Measurements from ENCODE around the gene NRF1.
"Not testable (repeated sequence)": the region's sequence is repeated elsewhere in the genome, so short reads cannot be mapped to it uniquely, and the experiment has no call there.

NRF1 gene

DNA sequence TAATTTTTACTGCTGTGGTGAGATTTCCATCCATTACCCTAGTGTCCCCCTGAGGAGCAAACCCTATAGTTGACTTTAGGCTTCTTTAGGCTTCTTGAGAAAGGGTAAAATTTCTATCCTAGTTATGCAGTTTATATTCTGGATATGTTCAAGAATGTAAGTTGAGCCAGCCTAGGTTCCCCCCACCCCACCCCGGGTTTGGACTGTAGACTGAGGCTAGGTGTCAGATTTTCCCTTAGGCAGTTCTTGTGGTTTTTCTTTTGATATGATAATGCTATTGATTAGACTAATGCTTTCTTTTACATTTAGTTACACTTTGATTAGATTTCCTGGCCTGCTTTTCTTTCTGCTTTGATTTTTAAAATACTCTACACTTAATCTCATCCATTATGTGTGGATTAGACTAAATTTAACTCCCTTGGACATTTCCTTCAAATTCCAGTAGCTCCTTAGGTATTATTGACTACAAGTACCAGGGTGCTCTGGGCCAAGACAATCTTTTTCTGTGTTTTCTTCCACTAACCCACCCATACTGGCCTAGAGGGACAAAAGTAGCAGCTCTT, 37.7 kb downstream of the NRF1 start:
- DNase-seq (ENCODE audit: low read depth in 2 of 2), result no peak

DNA sequence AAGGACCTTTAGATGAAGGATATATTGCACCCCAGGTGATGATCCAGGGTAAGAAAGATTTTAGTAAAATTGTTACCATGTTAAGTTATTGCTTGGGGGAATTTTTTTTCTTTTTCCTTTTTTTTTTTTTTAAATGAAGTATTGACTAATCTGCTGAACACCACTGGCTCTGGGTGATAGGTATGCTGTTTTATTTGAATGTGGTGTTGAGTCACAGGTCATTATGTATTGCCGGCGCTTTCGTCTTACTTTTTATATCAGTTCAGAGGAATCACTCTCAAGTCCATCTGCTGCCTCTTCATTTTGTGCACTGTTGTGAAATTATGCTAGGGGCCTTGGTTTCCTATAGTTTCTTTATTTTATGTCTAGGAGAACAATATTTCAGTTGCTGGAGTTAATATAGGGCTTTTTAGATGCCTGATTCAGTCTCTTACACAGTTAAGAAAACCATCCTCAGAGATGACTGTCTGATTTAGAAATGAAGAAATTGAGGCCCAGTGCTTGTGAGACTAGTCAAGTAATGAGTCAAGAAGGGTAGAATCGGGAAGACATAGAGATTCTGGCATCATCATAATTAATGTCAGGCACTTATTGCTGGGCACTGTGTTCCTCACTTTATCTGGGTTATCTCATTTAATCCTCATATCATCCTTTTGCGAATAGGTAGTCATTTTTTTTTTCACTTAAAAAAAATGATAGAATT, 38.7 kb downstream of the NRF1 start:
- DNase-seq (ENCODE audit: low read depth in 2 of 2), result no peak

DNA sequence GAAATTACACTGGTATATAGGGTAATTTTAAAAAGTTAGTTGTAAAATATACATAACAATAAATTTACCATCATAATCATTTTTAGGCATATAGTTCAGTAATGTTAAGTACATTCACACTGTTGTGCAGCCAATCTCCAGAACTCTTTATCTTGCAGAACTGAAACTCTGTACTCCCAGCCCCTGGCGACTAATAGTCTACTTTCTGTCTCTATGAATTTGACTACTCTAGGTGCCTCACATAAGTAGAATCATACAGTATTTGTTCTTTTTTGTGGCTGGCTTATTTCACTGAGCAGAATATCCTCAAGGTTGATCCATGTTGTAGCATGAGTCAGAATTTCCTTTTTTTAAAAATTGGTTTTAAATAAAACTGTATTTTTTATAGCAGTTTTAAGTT, 41.4 kb downstream of the NRF1 start:
- DNase-seq (ENCODE audit: low read depth in 2 of 2), result no peak

DNA sequence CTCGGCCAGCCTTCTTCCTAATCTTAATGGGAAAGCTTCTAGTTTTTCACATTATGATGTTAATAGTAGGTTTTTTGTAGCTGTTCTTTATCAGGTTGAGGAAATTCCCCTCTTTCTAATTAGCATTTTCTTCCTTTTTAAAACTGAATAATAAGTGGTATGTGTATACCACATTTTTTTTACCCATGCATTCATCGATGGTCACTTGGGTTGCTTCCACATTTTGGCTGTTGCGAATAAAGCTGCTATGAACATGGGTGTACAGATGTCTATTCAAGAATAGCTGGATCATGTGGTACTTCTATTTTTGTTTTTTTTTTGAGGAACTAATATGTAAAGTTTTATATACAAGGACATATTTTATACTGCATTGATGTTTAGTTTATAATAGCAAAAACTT, 44.3 kb downstream of the NRF1 start:
- DNase-seq (ENCODE audit: low read depth in 2 of 2), result no peak

DNA sequence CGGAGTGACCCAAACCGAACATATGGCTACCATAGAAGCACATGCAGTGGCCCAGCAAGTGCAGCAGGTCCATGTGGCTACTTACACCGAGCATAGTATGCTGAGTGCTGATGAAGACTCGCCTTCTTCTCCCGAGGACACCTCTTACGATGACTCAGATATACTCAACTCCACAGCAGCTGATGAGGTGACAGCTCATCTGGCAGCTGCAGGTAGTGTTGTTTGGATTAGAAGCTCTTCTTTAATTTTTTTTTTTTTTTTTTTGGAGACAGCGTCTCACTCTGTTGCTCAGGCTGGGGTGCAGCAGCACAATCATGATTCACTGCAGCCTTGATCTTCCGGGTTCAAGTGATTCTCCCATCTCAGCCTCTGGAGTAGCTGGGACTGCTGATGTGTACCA, 45.8 kb downstream of the NRF1 start:
- DNase-seq (ENCODE audit: low read depth in 2 of 2), result no peak

DNA sequence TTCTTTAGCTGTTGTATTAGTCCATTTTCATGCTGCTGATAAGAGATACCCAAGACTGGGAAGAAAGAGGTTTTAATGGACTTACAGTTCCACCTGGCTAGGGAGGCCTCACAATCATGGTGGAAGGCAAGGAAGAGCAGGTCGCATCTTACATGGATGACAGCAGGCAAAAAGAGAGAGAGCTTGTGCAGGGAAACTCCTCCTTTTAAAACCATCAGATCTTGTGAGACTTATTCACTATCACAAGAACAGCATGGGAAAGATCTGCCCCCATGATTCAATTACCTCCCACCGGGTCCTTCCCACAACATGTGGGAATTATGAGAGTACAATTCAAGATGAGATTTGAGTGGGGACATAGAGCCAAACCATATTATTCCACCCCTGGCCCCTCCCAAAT, 48.4 kb downstream of the NRF1 start:
- DNase-seq (ENCODE audit: low read depth in 2 of 2), result not testable (repeated sequence)

DNA sequence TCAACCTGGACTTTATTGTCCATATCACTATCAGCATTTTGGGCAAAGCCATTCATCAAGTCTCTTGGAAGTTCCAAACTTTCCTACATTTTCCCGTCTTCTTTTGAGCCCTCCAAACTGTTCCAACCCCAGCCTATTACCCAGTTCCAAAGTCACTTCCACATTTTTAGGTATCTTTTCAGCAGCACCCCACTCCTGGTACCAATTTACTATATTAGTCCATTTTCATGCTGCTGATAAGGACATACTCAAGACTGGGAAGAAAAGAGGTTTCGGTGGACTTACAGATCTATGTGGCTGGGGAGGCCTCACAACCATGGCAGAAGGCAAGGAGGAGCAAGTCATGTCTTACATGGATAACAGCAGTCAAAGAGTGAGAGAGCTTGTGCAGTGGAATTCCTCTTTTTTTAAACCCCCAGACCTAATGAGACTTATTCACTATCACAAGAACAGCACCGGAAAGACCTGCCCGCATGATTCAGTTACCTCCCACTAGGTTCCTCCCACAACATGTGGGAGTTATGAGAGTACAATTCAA, 50.2 kb downstream of the NRF1 start:
- no peak for DNase-seq (ENCODE audit: low read depth in 2 of 2)

DNA sequence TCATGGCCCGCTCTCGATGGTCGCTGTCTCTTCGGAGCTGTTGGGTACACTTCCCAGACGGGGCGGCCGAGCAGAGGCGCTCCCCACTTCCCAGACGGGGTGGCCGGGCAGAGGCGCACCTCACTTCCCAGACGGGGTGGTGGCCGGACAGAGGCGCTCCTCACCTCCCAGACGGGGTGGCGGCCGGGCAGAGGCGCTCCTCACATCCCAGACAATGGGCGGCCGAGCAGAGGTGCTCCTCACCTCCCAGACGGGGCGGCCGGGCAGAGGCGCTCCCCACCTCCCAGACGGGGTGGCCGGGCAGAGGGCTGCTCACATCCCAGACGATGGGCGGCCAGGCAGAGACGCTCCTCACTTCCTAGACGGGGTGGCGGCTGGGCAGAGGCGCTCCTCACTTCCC, 51.7 kb downstream of the NRF1 start:
- DNase-seq (ENCODE audit: low read depth in 2 of 2), result not testable (repeated sequence)

DNA sequence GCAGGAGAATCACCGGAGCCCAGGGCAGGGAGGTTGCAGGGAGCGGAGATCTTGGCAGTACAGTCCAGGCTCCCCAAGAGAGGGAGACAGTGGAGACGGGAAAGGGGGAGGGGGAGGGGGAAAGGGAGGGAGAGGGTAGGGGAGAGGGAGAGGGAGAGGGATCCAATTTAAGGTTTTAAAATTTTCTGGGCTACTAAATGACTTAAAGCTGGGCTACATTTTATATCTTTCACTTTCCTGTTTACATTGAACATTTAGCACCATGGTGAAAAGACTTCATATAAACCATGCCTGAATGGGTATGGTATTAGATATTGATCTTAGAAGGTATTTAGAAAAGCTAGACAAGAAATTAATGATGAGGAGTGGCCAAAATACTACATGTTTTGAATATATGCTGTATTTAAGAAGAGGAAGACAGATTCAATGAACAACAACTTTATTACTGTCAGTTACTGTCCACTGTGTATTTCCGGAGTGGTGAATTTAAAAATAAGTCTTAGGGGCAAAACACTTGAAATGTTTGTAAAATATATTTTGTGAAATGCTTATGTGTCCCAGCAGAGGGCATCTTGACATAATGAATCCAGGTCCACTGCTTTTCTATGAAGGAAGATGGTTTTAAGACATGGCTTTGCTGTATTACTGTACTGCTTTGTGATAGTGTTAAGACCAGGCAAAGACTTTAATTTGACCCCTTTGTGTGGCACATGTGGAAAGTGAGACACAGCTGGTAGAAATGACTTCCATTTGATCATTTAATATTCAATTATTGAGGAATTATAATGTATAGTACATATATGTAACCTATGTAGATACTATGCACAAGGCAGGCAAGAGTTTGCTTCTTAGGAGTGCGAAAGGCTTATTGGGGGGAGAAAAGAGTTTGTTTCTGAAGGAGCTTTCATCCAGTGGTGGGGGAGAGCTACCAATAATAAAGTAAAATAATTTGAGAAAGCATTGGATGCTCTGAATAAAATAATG, 52.8 kb downstream of the NRF1 start:
- no peak for DNase-seq (ENCODE audit: low read depth in 2 of 2)

DNA sequence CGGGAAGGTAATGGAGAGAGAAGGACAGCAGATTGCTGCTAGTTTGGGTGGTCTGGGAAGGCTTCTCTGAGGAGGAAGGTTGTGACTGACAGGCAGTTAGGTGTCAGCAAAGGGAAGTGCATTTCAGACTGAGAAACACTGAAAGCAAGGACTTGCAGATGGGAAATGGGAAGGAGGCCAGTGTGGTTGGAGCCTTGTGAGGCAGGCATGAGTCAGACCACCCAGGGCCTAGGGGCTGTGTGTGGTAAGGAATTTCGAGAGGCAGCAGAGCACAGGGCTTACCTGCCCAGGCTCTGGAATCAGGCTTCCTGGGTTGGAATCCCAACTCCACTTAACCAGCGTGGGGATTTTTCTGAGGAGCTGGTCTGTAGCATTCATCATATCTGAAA, 53.5 kb downstream of the NRF1 start:
- DNase-seq (ENCODE audit: low read depth in 2 of 2), result no peak

DNA sequence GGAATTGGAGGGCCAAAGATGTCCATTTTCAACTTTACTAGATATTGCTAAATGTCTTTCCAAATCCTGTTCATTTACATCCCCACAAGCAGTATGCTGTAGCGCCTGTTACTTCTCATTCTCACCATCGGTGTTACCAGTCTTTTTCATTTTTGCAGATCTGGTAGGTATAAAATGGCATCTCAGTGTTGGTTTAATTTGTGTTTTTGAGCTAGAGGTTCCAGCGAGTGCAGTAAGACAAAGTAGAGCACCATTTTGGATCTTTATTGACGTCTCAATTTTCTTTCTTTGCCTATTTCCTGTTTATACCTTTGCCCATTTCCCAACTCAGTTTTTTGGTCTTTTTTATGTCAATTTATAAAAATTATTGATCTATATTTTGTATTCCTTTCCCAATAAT, 55.6 kb downstream of the NRF1 start:
- no peak for DNase-seq (ENCODE audit: low read depth in 2 of 2)

DNA sequence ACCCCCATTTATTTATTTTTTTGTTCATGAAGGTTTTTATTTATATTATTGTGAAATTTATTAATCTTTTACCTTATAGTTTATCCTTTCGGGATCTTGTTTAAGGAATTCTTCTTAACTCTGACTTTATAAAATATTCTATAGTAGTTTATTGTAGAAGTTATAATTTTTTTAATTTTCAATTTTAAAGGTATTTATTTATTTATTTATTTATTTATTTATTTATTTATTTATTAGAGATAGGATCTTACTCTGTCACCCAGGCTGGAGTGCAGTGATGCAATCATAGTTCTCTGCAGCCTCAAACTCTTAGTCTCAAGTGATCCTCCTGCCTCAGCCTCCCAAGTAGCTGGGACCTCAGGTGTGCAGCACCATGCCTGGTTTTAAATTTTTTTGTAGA, 56.0 kb downstream of the NRF1 start:
- DNase-seq (ENCODE audit: low read depth in 2 of 2), result no peak

DNA sequence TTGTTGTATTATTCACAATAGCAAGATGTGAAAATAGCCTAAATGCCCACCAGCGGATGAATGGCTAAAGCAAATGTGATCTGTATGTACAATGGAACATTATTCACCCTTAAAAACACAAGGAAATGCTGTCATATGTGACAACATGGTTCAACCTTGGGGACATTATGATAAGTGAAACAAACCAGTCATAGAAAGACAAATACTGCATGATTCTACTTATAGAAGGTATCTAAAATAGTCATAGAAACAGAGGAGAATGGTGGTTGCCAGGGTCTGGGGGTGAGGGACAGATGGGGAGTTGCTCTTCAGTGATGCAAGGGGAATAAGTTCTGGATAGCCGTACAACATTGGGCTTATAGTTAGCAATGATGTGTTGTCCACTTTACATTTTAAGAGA, 58.4 kb downstream of the NRF1 start:
- no peak for DNase-seq (ENCODE audit: low read depth in 2 of 2)

DNA sequence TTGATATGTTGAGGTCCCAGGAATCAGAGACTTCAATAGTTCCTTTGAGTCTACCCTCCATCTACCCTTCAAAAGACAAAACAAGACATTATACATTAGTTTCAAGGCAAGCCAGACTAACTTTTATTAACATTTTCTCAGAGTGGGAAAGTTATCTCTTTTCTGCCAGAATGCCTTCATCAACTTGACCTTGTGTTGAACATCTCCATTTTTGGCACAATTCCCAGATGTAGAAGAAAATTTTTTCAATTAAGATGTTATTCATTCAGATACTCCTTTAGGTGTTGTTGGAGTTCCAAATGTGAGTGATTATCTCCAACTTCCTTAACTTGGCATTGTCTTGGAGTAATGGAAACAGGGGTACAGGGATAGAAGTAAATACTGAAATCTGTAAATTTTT, 59.1 kb downstream of the NRF1 start:
- no peak for DNase-seq (ENCODE audit: low read depth in 2 of 2)

DNA sequence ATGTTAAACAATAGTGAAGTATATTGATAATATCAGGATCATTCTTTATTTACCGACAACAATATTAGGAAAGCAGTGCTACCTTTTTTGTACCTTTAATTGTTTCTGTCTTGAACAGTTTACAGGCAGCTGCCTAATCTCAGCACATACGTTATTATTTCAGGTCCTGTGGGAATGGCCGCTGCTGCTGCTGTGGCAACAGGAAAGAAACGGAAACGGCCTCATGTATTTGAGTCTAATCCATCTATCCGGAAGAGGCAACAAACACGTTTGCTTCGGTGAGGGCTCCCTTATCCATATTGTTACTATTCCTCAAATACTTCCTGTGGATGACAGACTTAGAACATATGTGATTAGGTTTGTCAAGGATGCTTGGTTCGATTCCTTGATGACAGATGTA, 59.7 kb downstream of the NRF1 start:
- DNase-seq (ENCODE audit: low read depth in 2 of 2), result no peak

DNA sequence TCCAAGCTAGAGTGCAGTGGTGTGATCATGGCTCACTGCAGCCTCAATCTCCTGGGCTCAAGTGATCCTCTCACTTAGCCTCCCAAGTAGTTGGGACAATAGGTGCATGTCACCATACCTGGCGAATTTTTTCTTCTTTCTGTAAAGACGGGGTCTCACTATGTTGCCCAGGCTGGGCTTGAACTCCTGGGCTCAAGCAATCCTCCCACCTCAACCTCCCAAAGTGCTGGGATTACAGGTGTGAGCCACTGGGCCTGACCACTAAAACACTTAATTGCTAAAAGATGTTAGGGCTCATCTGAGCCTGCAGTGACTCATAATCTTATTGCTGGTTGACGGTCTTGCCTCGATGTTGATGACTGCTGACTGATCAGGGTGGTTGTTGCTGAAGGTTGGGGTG, 63.0 kb downstream of the NRF1 start:
- not testable (repeated sequence) for DNase-seq (ENCODE audit: low read depth in 2 of 2)

DNA sequence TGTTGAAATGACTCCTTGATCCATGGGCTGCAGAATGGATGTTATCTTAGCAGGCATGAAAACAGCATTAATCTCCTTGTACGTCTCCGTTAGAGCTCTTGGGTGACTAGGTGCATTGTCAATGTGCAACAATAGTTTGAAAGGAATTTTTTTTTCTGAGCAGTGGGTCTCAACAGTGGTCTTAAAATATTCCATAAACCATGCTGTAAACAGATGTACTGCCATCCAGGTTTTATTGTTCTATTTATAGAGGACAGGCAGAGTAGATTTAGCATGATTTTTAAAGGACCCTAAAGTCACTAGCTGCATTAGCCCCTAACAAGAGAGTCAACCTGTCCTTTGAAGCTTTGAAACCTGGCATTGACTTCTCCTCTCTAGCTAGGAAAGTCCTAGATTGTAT, 64.0 kb downstream of the NRF1 start:
- no peak for DNase-seq (ENCODE audit: low read depth in 2 of 2)

DNA sequence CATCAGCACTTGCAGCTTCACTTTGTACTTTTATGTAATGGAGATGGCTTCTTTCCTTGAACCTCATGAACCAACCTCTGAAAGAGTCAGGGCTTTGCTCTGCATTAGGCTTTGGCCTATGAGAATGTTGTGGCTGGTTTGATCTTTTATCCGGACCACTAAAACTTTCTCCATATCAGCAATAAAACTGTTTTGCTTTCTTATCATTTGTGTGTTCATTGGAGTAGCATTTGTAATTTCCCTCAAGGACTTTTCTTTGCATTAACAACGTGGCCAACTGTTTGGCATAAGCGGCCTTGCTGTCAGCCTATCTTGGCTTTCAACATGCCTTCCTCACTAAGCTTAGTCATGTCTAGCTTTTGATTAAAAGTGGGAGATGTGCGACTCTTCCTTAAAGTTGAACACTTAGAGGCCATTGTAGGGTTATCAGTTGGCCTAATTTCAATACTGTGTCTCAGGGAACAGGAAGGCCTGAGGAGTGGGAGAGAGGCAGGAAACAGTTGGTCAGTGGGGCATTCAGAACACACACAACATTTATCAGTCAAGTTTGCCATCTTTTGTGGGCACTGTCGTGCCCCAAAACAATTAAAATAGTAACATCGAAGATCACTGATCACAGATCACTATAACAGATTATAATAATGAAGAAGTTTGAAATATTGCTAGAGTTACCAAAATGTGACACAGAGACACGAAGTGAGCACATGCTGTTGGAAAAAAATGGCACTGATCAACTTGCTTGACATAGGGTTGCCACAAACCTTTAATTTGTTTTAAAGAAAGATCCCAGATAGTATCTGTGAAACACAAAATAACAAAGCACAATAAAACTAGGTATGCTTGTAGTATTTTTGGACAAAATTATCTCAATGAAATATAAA, 64.7 kb downstream of the NRF1 start:
- DNase-seq (ENCODE audit: low read depth in 2 of 2), result no peak

DNA sequence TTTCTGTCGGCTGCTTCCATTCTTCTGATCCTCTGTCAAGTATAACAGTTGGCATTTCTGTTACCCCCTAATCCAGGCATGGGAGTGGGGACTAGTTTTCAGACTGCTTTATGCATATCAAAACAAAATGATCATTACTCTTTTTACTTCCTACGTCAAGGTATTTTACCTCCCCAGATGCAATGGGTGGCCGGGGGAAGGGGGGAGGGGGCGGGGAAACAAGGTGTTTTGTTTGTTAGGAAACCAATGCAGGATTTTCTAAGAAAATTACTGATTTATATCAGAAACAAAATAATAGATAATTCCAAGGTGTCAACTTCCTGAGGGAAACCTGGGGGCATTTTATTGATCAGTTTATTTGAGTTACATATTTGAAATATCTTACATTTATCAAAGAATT, 66.3 kb downstream of the NRF1 start:
- DNase-seq (ENCODE audit: low read depth in 2 of 2), result no peak

DNA sequence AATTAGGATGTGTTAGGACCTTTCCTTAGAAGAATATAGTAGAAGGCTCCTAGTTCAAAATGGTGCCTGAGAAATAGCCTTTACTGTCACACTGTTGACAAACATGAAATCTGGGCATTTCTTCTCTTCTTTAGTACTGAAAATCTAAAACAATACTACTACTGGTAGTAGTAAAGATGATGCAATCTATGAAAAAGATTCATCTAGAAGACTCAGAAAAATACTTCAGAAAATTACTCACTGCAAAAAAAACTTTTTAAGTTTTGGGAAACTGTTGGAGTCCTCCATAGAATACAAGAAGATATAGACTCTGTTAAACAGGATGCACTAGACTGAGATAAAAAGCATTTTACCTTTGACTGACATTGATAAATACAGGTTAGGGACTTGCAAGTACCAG, 67.1 kb downstream of the NRF1 start:
- no peak for DNase-seq (ENCODE audit: low read depth in 2 of 2)

DNA sequence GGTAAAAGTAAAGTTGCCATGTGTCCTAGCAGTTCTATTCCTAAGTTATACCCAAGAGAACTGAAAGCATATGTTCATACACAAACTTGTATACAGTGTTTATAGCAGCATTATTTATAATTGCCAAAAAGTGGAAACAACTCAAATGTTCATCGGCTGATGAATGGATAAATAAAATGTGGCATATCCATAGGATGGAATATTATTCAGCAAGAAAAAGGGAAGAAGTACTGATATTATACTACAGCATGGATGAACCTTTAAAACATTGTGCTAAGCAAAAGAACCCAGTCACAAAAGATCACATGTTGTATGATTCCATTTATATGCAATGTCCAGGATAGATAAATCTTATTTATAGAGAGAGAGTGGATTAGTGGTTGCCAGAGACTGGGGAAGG, 68.9 kb downstream of the NRF1 start:
- DNase-seq (ENCODE audit: low read depth in 2 of 2), result no peak

DNA sequence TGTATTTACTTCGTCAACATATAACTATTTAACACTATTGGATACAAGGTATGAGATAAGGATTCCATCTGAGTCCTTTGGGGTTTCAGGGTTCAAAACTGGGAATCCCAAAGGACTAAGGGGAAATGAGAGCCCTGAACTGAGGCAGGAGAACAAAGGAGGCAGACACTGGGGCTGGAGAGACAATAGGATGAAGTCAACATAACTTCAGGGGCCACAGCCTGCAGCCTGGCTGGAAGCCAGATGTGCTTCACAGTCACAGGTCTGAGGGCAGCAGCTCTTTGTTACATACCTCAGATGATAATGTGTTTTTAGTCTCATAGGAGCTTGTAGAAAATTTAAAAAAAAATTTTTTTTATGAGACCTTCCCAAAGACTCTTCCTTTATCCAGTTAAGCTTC, 73.3 kb downstream of the NRF1 start:
- no peak for DNase-seq (ENCODE audit: low read depth in 2 of 2)

Measured in stimulated activated CD8-positive, alpha-beta memory T cell treated with anti-CD3 and anti-CD28 coated beads, Interleukin-2, amount 100 ng/mL, for 1 hour (primary cell).